ENCODE measurements around the gene PIMREG.

GRCh38 chr17:6439951-6440350 lies 4.3 kb upstream of the PIMREG start:
- no peak for TF ChIP-seq CTCF (optimal IDR thresholded peaks at IDR 0.05 in 1 of 3, IDR thresholded peaks at IDR 0.05 in 1 of 3, conservative IDR thresholded peaks at IDR 0.05 in 1 of 3; ENCODE audit: extremely low read depth in 1 of 3, insufficient read depth in 2 of 3, low read length in 3 of 3)
- no peak for TF ChIP-seq EZH2 (IDR thresholded peaks at IDR 0.05; ENCODE audit: low read length)
